ENCODE data around the gene NFATC2.

DNA sequence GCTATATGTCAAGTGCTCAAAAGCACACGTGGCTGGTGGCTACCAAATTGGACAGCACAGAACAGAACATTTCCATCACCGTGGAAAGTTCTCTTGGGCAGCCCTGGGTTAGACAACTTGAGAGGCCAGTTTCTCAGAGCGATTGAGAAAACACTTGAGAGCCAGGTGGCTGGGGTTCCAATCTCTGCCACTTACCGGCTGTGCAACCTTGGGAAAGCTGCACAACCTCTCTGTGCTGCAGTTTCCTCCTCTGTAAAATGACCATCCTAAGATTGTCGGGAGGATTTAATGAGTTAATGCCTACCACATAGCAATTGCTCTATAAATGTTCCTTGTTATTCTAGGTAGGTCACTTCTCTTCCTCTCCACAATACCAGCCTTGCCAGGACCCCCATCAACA, 25.1 kb upstream of the NFATC2 start:
- TF ChIP-seq CTCF (IDR thresholded peaks at IDR 0.05) (no peak), POLR2A (IDR thresholded peaks at IDR 0.05) (no peak)
